HG03565 (cell line): ENCODE data around the gene OR8G5.
"Not testable (repeated sequence)": the region's sequence is repeated elsewhere in the genome, so short reads cannot be mapped to it uniquely, and the experiment has no call there.

Experiments used
- ATAC-seq: cut with Tn5 transposase; IDR thresholded peaks from one replicate; pipeline ENCODE4 v1.9.1; 2021; ENCODE audit warnings: mild to moderate bottlenecking, moderate library complexity; ENCODE audit not compliant: unreplicated experiment

The OR8G5 gene

GRCh38 chr11:124256076-124256475, at the start of gene OR8G5:
TSS of gene OR8G5 (plus strand) at chr11:124256376. CDS start at chr11:124264932, 8,556 bp downstream.
- no peak for ATAC-seq

GRCh38 chr11:124207102-124207792, 48.9 kb upstream of the OR8G5 start:
- no peak for ATAC-seq

- ATAC-seq, result no peak
Observed at GRCh38 chr11:124209824-124210357, 46.3 kb upstream of the OR8G5 start.

- ATAC-seq, result no peak
Observed at GRCh38 chr11:124210421-124210820, 45.8 kb upstream of the OR8G5 start.

GRCh38 chr11:124211321-124211720, 44.9 kb upstream of the OR8G5 start:
- ATAC-seq, result no peak

GRCh38 chr11:124214027-124214426, 42.1 kb upstream of the OR8G5 start:
- no peak for ATAC-seq

- ATAC-seq, result no peak
Observed at GRCh38 chr11:124219126-124219525, 37.0 kb upstream of the OR8G5 start.

- no peak for ATAC-seq
Observed at GRCh38 chr11:124222407-124222806, 33.8 kb upstream of the OR8G5 start.

- ATAC-seq, result not testable (repeated sequence)
Observed at GRCh38 chr11:124224618-124225423, 31.4 kb upstream of the OR8G5 start.

- ATAC-seq, result no peak
Observed at GRCh38 chr11:124225471-124225870, 30.7 kb upstream of the OR8G5 start.

- no peak for ATAC-seq
Observed at GRCh38 chr11:124233376-124233775, 22.8 kb upstream of the OR8G5 start.

GRCh38 chr11:124238512-124238911, 17.7 kb upstream of the OR8G5 start:
- ATAC-seq, result no peak

GRCh38 chr11:124240621-124241397, 15.4 kb upstream of the OR8G5 start, which contains the start of gene OR8G1:
TSS of gene OR8G1 (plus strand) at chr11:124241095. CDS start at chr11:124249676, 8,581 bp downstream.
- no peak for ATAC-seq

GRCh38 chr11:124249869-124250268, 6.3 kb upstream of the OR8G5 start:
- ATAC-seq, result not testable (repeated sequence)

GRCh38 chr11:124265041-124265440, 8.9 kb downstream of the OR8G5 start:
- not testable (repeated sequence) for ATAC-seq

GRCh38 chr11:124270886-124271285, 14.7 kb downstream of the OR8G5 start:
- not testable (repeated sequence) for ATAC-seq

GRCh38 chr11:124274000-124274399, 17.8 kb downstream of the OR8G5 start:
- no peak for ATAC-seq

GRCh38 chr11:124276081-124276480, 19.9 kb downstream of the OR8G5 start:
- no peak for ATAC-seq

- no peak for ATAC-seq
Observed at GRCh38 chr11:124277207-124277606, 21.0 kb downstream of the OR8G5 start.

- ATAC-seq, result no peak
Observed at GRCh38 chr11:124277804-124278203, 21.6 kb downstream of the OR8G5 start.

- ATAC-seq, result no peak
Observed at GRCh38 chr11:124278261-124278660, 22.1 kb downstream of the OR8G5 start.
